Measurements from ENCODE around the gene SLC39A7. TPM values are rescaled to one million over a fixed set of nuclear protein-coding genes. Genes with fewer than 3 reads are reported as not detected.

The SLC39A7 gene
- total and polyA plus RNA-seq, 2 of the 4 experiments (the other 2 are of a cell fraction), result 135 to 208 TPM

- POLR2A ChIA-PET (ENCODE audit: unreplicated experiment), result no interaction called here
These were observed 479 bp downstream of the SLC39A7 start for GRCh38 chr6:33201147-33201545.

More at GRCh38 chr6:33201147-33201545, 479 bp downstream of the SLC39A7 start:
- Histone ChIP-seq H3K56ac (ENCODE audit: extremely low read depth, insufficient read depth, low read length) (peak overlapping the region; percentile 100), H3K4ac (ENCODE audit: low read depth, low read length) (peak overlapping the region; percentile 99), H4K8ac (ENCODE audit: low read depth in 2 of 2, low read length in 2 of 2) (peak overlapping the region; percentile 81 to 99), H2BK15ac (ENCODE audit: low read depth, low read length) (peak overlapping the region; percentile 13; the same call in 2 of the 3 replicates), H2BK20ac (ENCODE audit: low read depth, low read length) (no peak overlapping the region), H4K91ac (ENCODE audit: insufficient read depth, low read depth, low read length) (peak overlapping the region; percentile 99), H3K4me2 (ENCODE audit: low read depth, low read length) (peak overlapping the region; percentile 99), H3K9ac (ENCODE audit: low read depth, low read length) (peak overlapping the region; percentile 98), H3K79me1 (ENCODE audit: low read depth in 1 of 2, low read length in 2 of 2) (peaks cover 20 to 88% of the 10 kb centered on the region in 2 experiments; a peak in 3 of 4 replicates), H4K5ac (ENCODE audit: low read depth, low read length) (peak overlapping the region; percentile 85), H2BK5ac (ENCODE audit: low read depth, low read length, poor library complexity, severe bottlenecking) (peak overlapping the region; percentile 95), H3K23ac (ENCODE audit: low read depth, low read length) (peak overlapping the region; percentile 99), H3K4me1 (ENCODE audit: control insufficient read depth, insufficient read depth, low read length) (peaks cover 25% of the 10 kb centered on the region), H3K27me3 (ENCODE audit: control insufficient read depth, insufficient read depth, low read length) (no peaks in the 10 kb centered on the region), H3K36me3 (ENCODE audit: control insufficient read depth, insufficient read depth, low read length) (peaks cover 34% of the 10 kb centered on the region), H4K20me1 (ENCODE audit: insufficient read depth, low read length) (peaks cover 55% of the 10 kb centered on the region; the same call in 1 of the 2 replicates), H2AK9ac (replicated peaks; ENCODE audit: low read depth, low read length, poor library complexity) (peak overlapping the region; percentile 100), H3K9me1 (ENCODE audit: insufficient read depth, low read length) (peaks cover 31% of the 10 kb centered on the region), H3K18ac (ENCODE audit: low read depth, low read length) (peak overlapping the region; percentile 88), H3K9me3 (ENCODE audit: control insufficient read depth, insufficient read depth, low read length) (no peaks in the 10 kb centered on the region), H3K27ac (ENCODE audit: insufficient read depth, low read length) (peak overlapping the region; percentile 92), H2AFZ (replicated peaks; ENCODE audit: low read length, poor library complexity) (peak overlapping the region; percentile 99), H3K4me3 (ENCODE audit: insufficient read depth, low read depth, low read length) (peak overlapping the region; percentile 73), H3K14ac (replicated peaks; ENCODE audit: low read depth, low read length) (peak overlapping the region; percentile 100), H2AK5ac (ENCODE audit: low read depth, low read length) (peak overlapping the region; percentile 99), H2BK120ac (ENCODE audit: low read depth, low read length) (peak overlapping the region; percentile 76)
- ATAC-seq (ENCODE audit: low read depth) (peak; percentile 3), DNase-seq (no peak)
- dilution Hi-C loops (cut with HindIII; ENCODE audit: low sequenced_read_pairs, unreplicated experiment) (no loop called here), intact Hi-C loops (cut with micrococcal nuclease) (loop anchor here (2.0 kb wide), 2 partner anchors 48 to 228 kb away; no protein-coding TSS in a partner anchor), in situ Hi-C loops (cut with MboI; ENCODE audit: low sequenced_read_pairs) (no loop called here)
- TSS peak; percentile 91 for BruUV-seq (replicated peaks)
- WGBS, 2 experiments (ENCODE audit: extremely low coverage in 2 of 2, insufficient read length in 1 of 2), result 21% methylated on average over 5 of the region's 14 CpGs; no CpG with 5 or more reads in 1 of the 2 experiments
- CTCF ChIA-PET, result no interaction called here
- TF ChIP-seq, protein P1, sequence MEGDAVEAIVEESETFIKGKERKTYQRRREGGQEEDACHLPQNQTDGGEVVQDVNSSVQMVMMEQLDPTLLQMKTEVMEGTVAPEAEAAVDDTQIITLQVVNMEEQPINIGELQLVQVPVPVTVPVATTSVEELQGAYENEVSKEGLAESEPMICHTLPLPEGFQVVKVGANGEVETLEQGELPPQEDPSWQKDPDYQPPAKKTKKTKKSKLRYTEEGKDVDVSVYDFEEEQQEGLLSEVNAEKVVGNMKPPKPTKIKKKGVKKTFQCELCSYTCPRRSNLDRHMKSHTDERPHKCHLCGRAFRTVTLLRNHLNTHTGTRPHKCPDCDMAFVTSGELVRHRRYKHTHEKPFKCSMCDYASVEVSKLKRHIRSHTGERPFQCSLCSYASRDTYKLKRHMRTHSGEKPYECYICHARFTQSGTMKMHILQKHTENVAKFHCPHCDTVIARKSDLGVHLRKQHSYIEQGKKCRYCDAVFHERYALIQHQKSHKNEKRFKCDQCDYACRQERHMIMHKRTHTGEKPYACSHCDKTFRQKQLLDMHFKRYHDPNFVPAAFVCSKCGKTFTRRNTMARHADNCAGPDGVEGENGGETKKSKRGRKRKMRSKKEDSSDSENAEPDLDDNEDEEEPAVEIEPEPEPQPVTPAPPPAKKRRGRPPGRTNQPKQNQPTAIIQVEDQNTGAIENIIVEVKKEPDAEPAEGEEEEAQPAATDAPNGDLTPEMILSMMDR (conservative IDR thresholded peaks at IDR 0.05; ENCODE audit: low read depth, low read length), result 0 out of 2 replicates have a peak, but pooled peaks have one; percentile 4
- no peak for TF ChIP-seq POLR2A (IDR thresholded peaks at IDR 0.05; ENCODE audit: low read depth, low read length)

All from IMR-90 (cell line).